K562 (cell line): ENCODE data around the gene IL1RN. TPM values are rescaled to one million over a fixed set of nuclear protein-coding genes. Genes with fewer than 3 reads are reported as not detected.

ENCODE experiments used
- HOMEZ ChIP-seq: fragments of 250-450 bp; sonication (Bioruptor Pico); IDR thresholded peaks from 2 replicates; pipeline ENCODE4 v1.4.0; 2020; ENCODE audit warnings: mild to moderate bottlenecking, moderate library complexity
- MYC ChIP-seq, 2 experiments: fragments of 250-450 bp in 1 of 2; sonication (Bioruptor Pico) in 1 of 2; IDR thresholded peaks; 2 replicates each; pipeline versions ENCODE4 v1.5.1 to v1.6.1; 2012 to 2021; ENCODE audit warnings: low read depth in 2 of 2, borderline replicate concordance in 1 of 2, improper control_type of control experiment in 1 of 2, low read length in 1 of 2, mild to moderate bottlenecking in 1 of 2, moderate library complexity in 1 of 2
- NONO ChIP-seq, 2 experiments: fragments of 200-400 bp in 1 of 2; fragments of 450-650 bp in 1 of 2; formaldehyde crosslinking in 1 of 2; IDR thresholded peaks; 2 replicates each; pipeline ENCODE4 v1.6.1; 2017; ENCODE audit warnings: low read depth in 2 of 2, mild to moderate bottlenecking in 2 of 2, moderate library complexity in 2 of 2, low read length in 1 of 2
- NRF1 ChIP-seq, 2 experiments: fragments of 450-650 bp; IDR thresholded peaks in 1 of 2; conservative IDR thresholded peaks in 1 of 2; 2 replicates each; pipeline ENCODE4 v1.6.1; 2014; ENCODE audit warnings: mild to moderate bottlenecking in 2 of 2
- PATZ1 ChIP-seq: fragments of 250-450 bp; sonication (Bioruptor Pico); IDR thresholded peaks from 2 replicates; pipeline ENCODE4 v1.5.0; 2020; ENCODE audit warnings: mild to moderate bottlenecking, borderline replicate concordance
- PTTG1 ChIP-seq: fragments of 450-650 bp; IDR thresholded peaks from 2 replicates; pipeline ENCODE4 v1.6.1; 2016; ENCODE audit warnings: low read depth, mild to moderate bottlenecking, missing genetic modification characterization, missing compliant biosample characterization
- SRF ChIP-seq, 2 experiments: fragments of 250-450, 450-650 bp in 1 of 2; sonication (Bioruptor Pico) in 1 of 2; sonication (generic) in 1 of 2; formaldehyde crosslinking; IDR thresholded peaks; 2 replicates each; pipeline versions ENCODE4 v1.5.0 to v1.5.1; 2020 to 2022; ENCODE audit warnings: mild to moderate bottlenecking in 1 of 2, missing genetic modification reagents in 1 of 2
- TGIF2 ChIP-seq: sonication (generic); formaldehyde crosslinking; IDR thresholded peaks from 2 replicates; pipeline ENCODE4 v1.8.1; 2022; ENCODE audit warnings: mild to moderate bottlenecking, missing genetic modification reagents, moderate library complexity
- ZFP1 ChIP-seq: fragments of 450-650 bp; formaldehyde crosslinking; IDR thresholded peaks from 2 replicates; pipeline ENCODE4 v1.4.0; 2020; ENCODE audit warnings: mild to moderate bottlenecking, mixed read lengths
- ZNF583 ChIP-seq: fragments of 250-450 bp; sonication (Bioruptor Pico); IDR thresholded peaks from 2 replicates; pipeline ENCODE4 v1.4.0; 2020
- ZNF668 ChIP-seq: fragments of 250-450 bp; sonication (Bioruptor Pico); IDR thresholded peaks from 2 replicates; pipeline ENCODE4 v1.8.0; 2022; ENCODE audit warnings: mild to moderate bottlenecking, inconsistent platforms
- ZNF76 ChIP-seq: fragments of 250-450 bp; sonication (Bioruptor Pico); IDR thresholded peaks from 2 replicates; pipeline ENCODE4 v1.4.0; 2020; ENCODE audit warnings: mild to moderate bottlenecking, moderate library complexity, borderline replicate concordance
- polyA plus RNA-seq, 8 experiments: library from polyadenylated mRNA; depleted of rRNA in 4 of 8; stranded (reverse) in 5 of 8; unstranded in 3 of 8; fragments of >200 nt; fragmentation: Nextera tagmentation in 2 of 8; fragmentation: Illumina TruSeq in 1 of 8; extraction: Ambion mirVana in 2 of 8; extraction: Trizol in 1 of 8; gene quantifications; 2 replicates each; pipeline versions ENCODE4 v1.2.1 to v1.2.3, GENCODE V29; 2011 to 2014; ENCODE audit warnings: inconsistent platforms in 1 of 8, missing spikeins in 1 of 8
- total RNA-seq, 7 experiments: library from RNA; depleted of rRNA in 6 of 7; stranded (reverse); fragments of >200 nt in 6 of 7; fragmentation: Illumina TruSeq in 2 of 7; extraction: Trizol in 2 of 7; gene quantifications; 2 replicates each; pipeline versions ENCODE4 v1.2.1 to v1.2.3, GENCODE V29; 2011 to 2021; ENCODE audit warnings: low replicate concordance in 1 of 7
- TF ChIP-seq, protein P1 (sequence below): sonication (generic); formaldehyde crosslinking; IDR thresholded peaks from 2 replicates; pipeline ENCODE4 v1.8.0; 2023; ENCODE audit warnings: mild to moderate bottlenecking, missing genetic modification reagents

IL1RN gene
- total and polyA plus RNA-seq, 9 of the 15 experiments (the other 6 are each of a cell fraction or from before 2014, with no cell fraction given): 0.13 TPM; not detected in 8

DNA sequence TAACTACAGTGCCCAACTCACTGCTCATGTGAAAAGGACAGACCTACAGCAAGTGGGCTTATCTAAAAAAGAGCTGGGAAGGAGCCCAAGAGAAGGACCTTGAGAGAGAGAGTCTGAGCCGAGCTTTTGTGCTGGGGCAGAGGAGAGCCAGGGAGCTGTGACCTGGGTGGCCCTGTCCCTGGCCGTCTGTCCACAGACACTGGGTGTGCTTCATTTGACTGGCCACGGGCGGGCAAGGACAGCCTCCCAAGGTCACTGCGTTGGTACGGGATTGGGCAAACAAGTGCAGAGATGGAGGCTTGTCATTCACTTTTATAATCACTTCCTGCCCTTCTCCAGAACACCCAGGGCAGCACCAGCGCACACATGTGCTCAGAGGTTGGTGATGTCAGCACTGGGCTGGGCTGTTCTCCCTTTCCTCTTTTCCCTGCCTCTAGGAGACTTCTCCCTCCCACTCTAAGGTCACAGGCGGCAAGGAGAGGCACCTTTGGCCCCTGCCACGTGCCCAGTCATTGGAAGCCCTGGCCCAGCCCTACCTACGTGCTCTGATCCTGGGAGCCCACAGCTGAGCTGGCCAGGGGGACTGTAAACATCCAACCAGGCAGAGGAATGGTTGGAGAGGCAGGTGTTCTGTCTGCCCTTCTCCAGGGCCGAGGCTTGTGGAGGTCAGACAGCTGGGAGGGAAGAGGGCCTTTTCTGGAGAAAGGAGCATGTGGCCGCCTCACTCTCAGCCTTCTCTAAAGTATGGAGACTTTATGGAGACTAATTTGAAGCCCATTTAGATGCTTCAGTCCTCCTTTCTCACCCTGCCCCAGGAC, 39.9 kb downstream of the IL1RN start (continued):
- TF ChIP-seq, protein P1, sequence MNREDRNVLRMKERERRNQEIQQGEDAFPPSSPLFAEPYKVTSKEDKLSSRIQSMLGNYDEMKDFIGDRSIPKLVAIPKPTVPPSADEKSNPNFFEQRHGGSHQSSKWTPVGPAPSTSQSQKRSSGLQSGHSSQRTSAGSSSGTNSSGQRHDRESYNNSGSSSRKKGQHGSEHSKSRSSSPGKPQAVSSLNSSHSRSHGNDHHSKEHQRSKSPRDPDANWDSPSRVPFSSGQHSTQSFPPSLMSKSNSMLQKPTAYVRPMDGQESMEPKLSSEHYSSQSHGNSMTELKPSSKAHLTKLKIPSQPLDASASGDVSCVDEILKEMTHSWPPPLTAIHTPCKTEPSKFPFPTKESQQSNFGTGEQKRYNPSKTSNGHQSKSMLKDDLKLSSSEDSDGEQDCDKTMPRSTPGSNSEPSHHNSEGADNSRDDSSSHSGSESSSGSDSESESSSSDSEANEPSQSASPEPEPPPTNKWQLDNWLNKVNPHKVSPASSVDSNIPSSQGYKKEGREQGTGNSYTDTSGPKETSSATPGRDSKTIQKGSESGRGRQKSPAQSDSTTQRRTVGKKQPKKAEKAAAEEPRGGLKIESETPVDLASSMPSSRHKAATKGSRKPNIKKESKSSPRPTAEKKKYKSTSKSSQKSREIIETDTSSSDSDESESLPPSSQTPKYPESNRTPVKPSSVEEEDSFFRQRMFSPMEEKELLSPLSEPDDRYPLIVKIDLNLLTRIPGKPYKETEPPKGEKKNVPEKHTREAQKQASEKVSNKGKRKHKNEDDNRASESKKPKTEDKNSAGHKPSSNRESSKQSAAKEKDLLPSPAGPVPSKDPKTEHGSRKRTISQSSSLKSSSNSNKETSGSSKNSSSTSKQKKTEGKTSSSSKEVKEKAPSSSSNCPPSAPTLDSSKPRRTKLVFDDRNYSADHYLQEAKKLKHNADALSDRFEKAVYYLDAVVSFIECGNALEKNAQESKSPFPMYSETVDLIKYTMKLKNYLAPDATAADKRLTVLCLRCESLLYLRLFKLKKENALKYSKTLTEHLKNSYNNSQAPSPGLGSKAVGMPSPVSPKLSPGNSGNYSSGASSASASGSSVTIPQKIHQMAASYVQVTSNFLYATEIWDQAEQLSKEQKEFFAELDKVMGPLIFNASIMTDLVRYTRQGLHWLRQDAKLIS: no peak
- TF ChIP-seq TGIF2 (CRISPR knock-in tag) (no peak), ZNF668 (CRISPR knock-in tag) (no peak), SRF (CRISPR knock-in tag; IDR thresholded peaks at IDR 0.05) (no peak), PATZ1 (no peak), NRF1 (conservative IDR thresholded peaks at IDR 0.05 in 1 of 2, IDR thresholded peaks at IDR 0.05 in 1 of 2) (peak in 1 of 2 experiments; percentile 15; a peak in 1 of 4 replicates), ZFP1 (no peak), HOMEZ (no peak), PTTG1 (tag) (no peak), NONO (IDR thresholded peaks at IDR 0.05; ENCODE audit: low read depth in 2 of 2, low read length in 1 of 2) (no peak), ZNF583 (CRISPR knock-in tag) (no peak), ZNF76 (no peak), MYC (IDR thresholded peaks at IDR 0.05; ENCODE audit: low read depth, low read length) (peak; percentile 42; the same call in 1 of the 2 replicates), MYC (CRISPR knock-in tag; IDR thresholded peaks at IDR 0.05; ENCODE audit: borderline replicate concordance, low read depth) (no peak)
